PFSK-1 (cell line): ENCODE measurements around the gene HERC6.

Experiments
- POLR2AphosphoS5 ChIP-seq: IDR thresholded peaks from 2 replicates; pipeline ENCODE4 v1.6.1; 2012; ENCODE audit warnings: low read depth, mild to moderate bottlenecking, control low read depth, low read length, moderate library complexity
- SIN3A ChIP-seq: IDR thresholded peaks from 2 replicates; pipeline ENCODE4 v1.6.1; 2012; ENCODE audit warnings: mild to moderate bottlenecking, low read length, moderate library complexity, borderline replicate concordance; ENCODE audit not compliant: insufficient read depth
- TAF1 ChIP-seq: IDR thresholded peaks from 2 replicates; pipeline ENCODE4 v1.6.1; 2012; ENCODE audit warnings: low read length, control low read depth, borderline replicate concordance; ENCODE audit not compliant: insufficient read depth

DNA sequence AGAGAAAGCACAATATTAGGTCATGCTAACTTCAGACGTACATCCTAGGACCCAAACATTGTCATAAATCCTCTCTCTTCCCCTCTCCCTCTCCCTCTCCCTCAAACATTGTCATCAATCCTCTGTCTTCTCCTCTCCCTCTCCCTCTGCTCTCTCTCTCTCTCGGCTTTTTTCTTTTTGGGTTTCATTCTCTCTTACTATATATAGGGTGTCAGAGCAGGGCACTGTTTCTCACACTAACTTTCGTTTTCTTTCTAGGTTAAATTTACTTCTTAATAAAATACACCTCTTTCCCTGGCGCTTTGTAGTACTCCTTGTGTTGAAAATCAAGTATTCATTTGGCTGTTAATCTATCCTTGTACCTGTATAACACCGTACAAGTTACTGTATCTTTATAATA, 41.2 kb downstream of the HERC6 start:
- no peak for TF ChIP-seq TAF1
- TF ChIP-seq POLR2AphosphoS5: no peak
- no peak for TF ChIP-seq SIN3A
